ENCODE results near the gene U2AF1L4. TPM values are rescaled to one million over a fixed set of nuclear protein-coding genes. Genes with fewer than 3 reads are reported as not detected.

The U2AF1L4 gene
- total and polyA plus RNA-seq, 10 of the 15 experiments (the other 5 are each of a cell fraction or from before 2014, with no cell fraction given): 7.9 to 21.6 (median 15.1) TPM

DNA sequence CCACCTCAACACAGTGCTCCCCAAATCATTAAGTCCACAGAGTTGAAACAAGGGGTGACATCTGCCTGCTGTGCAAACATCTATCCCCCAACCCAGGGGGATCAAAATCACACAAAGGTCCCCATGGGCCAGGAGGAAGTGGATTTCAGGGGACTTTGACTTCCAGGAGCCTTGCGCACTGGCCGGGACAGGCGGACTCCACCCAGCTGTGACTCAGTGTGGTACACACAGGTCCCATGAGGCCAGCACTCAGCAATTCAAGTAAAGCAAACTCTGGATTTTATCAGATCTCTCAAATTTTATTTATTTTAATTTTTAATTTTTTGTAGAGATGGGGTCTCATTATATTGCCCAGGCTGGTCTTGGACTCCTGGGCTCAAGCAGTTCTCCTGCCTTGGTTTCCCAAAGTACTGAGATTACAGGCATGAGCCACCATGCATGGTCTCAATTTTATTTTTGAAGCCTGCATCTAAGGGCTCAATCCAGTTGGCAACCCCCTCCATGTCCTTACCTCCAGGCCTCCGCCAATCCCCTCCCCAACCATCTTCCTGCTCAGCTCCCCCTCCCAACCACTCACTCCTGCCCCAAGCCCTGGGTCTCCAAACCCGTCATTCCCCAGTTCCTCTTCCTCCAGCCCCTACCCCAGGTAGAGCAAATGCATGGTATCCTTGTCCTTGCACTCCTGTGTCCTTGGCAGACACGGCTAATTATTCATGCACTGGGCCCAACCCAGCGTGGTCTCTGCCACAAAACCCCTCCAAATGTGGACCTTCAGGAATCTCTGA is 48.4 kb upstream of the U2AF1L4 start:
- no peaks in the 10 kb centered on the region for H3K79me2 ChIP-seq (ENCODE audit: control insufficient read depth, insufficient read depth, low read length)
- no peaks in the 10 kb centered on the region for H3K36me3 ChIP-seq (ENCODE audit: control insufficient read depth in 2 of 2, insufficient read depth in 2 of 2, low read length in 1 of 2)
- H3K9ac ChIP-seq (ENCODE audit: control insufficient read depth, insufficient read depth, low read length): no peak overlapping the region
- SMC1A ChIA-PET (ENCODE audit: uncharacterized antibody, unreplicated experiment): no interaction called here
- no TSS peak for BruUV-seq (replicated peaks)
- H3K27me3 ChIP-seq (replicated peaks in 1 of 2; ENCODE audit: control insufficient read depth in 2 of 2, insufficient read depth in 2 of 2, low read length in 1 of 2): peaks cover 0 to 2% of the 10 kb centered on the region in 2 experiments; a peak in 1 of 4 replicates
- no peak overlapping the region for H3K27ac ChIP-seq (ENCODE audit: control insufficient read depth, insufficient read depth)
- H2AFZ ChIP-seq (ENCODE audit: control insufficient read depth, low read depth, low read length): no peak overlapping the region
- no peak overlapping the region for H3K4me2 ChIP-seq (ENCODE audit: control insufficient read depth, insufficient read depth)
- intact Hi-C loops (cut with micrococcal nuclease; ENCODE audit: unreplicated experiment) (no loop called here), in situ Hi-C loops (cut with MboI) (no loop called here)
- H3K4me1 ChIP-seq (ENCODE audit: control insufficient read depth, insufficient read depth, low read length): no peaks in the 10 kb centered on the region
- H3K4me3 ChIP-seq: no peak overlapping the region
- TF ChIP-seq SMARCA5 (IDR thresholded peaks at IDR 0.05) (no peak), PAX5 (IDR thresholded peaks at IDR 0.05; ENCODE audit: borderline replicate concordance, low read depth, low read length) (no peak), SMC3 (IDR thresholded peaks at IDR 0.05; ENCODE audit: borderline replicate concordance, low read length) (no peak), RBBP5 (conservative IDR thresholded peaks at IDR 0.05) (no peak), CREB1 (IDR thresholded peaks at IDR 0.05; ENCODE audit: low read depth) (no peak), IKZF2 (IDR thresholded peaks at IDR 0.05) (no peak)
- H4K20me1 ChIP-seq (ENCODE audit: control insufficient read depth, insufficient read depth): no peaks in the 10 kb centered on the region
- CTCF ChIA-PET: no interaction called here
- RAD21 ChIA-PET (ENCODE audit: unreplicated experiment): no interaction called here
- POLR2A ChIA-PET: no interaction called here
- FAIRE-seq: no peak
- H3K9me3 ChIP-seq (replicated peaks; ENCODE audit: control insufficient read depth, insufficient read depth, low read length): no peaks in the 10 kb centered on the region
- no peak for DNase-seq (ENCODE audit: low read depth, low spot score)
- WGBS (ENCODE audit: insufficient coverage, insufficient replicate concordance, low lambda C conversion rate, missing lambda C conversion rate): 32% methylated on average over 7 of the region's 7 CpGs
- no peak for ATAC-seq

DNA sequence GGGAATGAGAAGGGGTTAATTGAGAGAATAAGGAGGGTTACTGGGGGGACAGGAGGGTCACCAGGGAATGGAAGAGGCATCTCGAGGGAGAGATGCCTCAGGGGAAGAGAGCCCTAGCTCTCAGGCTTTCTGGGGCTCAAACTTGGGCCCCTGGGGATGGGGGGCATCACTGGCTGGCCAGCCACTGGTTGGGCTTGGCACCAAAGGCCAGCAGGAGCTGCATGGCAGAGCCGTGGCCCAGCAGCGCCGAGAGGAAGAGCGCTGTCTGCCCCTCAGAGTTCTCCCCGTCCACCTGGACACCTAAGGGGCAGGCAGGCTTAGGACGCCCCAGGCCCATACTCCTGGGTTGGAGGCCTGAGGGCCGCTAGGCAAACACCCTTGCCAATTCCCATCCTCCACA is 47.7 kb upstream of the U2AF1L4 start:
- H3K9me3 ChIP-seq (replicated peaks; ENCODE audit: control insufficient read depth, insufficient read depth, low read length): no peaks in the 10 kb centered on the region
- no peak overlapping the region for H3K27ac ChIP-seq (ENCODE audit: control insufficient read depth, insufficient read depth)
- in situ Hi-C loops (cut with MboI) (no loop called here), intact Hi-C loops (cut with micrococcal nuclease; ENCODE audit: unreplicated experiment) (no loop called here)
- CTCF ChIA-PET: no interaction called here
- RAD21 ChIA-PET (ENCODE audit: unreplicated experiment): no interaction called here
- no peak for DNase-seq (ENCODE audit: low read depth, low spot score)
- POLR2A ChIA-PET: no interaction called here
- H3K4me3 ChIP-seq: no peak overlapping the region
- no peak for FAIRE-seq
- H2AFZ ChIP-seq (ENCODE audit: control insufficient read depth, low read depth, low read length): no peak overlapping the region
- no peaks in the 10 kb centered on the region for H3K79me2 ChIP-seq (ENCODE audit: control insufficient read depth, insufficient read depth, low read length)
- WGBS (ENCODE audit: insufficient coverage, insufficient replicate concordance, low lambda C conversion rate, missing lambda C conversion rate): 18% methylated on average over 7 of the region's 8 CpGs
- TF ChIP-seq FOS (IDR thresholded peaks at IDR 0.05; ENCODE audit: borderline replicate concordance, extremely low read depth, insufficient read length) (no peak), CHD1 (IDR thresholded peaks at IDR 0.05; ENCODE audit: low read depth, low read length) (no peak), MYC (IDR thresholded peaks at IDR 0.05; ENCODE audit: insufficient read depth, insufficient read length, insufficient replicate concordance, low read length, severe bottlenecking) (no peak), PAX8 (IDR thresholded peaks at IDR 0.05) (no peak), POU2F2 (IDR thresholded peaks at IDR 0.05; ENCODE audit: borderline replicate concordance, low read depth, low read length) (no peak), DPF2 (IDR thresholded peaks at IDR 0.05) (no peak)
- H4K20me1 ChIP-seq (ENCODE audit: control insufficient read depth, insufficient read depth): no peaks in the 10 kb centered on the region
- ATAC-seq: no peak
- H3K9ac ChIP-seq (ENCODE audit: control insufficient read depth, insufficient read depth, low read length): no peak overlapping the region
- no TSS peak for BruUV-seq (replicated peaks)
- no peaks in the 10 kb centered on the region for H3K4me1 ChIP-seq (ENCODE audit: control insufficient read depth, insufficient read depth, low read length)
- H3K4me2 ChIP-seq (ENCODE audit: control insufficient read depth, insufficient read depth): no peak overlapping the region
- SMC1A ChIA-PET (ENCODE audit: uncharacterized antibody, unreplicated experiment): no interaction called here
- H3K36me3 ChIP-seq (ENCODE audit: control insufficient read depth in 2 of 2, insufficient read depth in 2 of 2, low read length in 1 of 2): no peaks in the 10 kb centered on the region
- H3K27me3 ChIP-seq (replicated peaks in 1 of 2; ENCODE audit: control insufficient read depth in 2 of 2, insufficient read depth in 2 of 2, low read length in 1 of 2): peaks cover 0 to 2% of the 10 kb centered on the region in 2 experiments; a peak in 1 of 4 replicates

All from GM12878 (cell line).